ENCODE results near the gene RSRC1.

DNA sequence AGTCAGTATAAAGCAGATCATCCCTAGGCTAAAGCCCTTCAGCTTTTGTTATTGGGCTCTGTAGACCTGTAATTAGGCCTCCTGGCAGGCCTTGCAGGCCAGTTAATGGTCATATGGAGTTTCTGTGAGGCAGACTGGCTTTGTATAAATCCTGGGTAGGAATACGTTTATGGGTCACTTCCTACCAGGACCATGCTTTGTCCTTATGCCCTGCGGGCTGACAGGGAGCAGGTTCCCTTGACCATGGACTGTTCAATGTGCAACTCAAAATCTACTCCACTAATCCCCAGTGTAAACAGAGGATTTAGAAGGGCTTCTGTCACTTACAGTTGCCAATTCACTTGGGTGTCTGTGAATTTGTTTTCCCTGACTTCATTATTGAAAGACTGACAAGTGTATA lies 258.4 kb downstream of the RSRC1 start:
- TF ChIP-seq, protein P1, sequence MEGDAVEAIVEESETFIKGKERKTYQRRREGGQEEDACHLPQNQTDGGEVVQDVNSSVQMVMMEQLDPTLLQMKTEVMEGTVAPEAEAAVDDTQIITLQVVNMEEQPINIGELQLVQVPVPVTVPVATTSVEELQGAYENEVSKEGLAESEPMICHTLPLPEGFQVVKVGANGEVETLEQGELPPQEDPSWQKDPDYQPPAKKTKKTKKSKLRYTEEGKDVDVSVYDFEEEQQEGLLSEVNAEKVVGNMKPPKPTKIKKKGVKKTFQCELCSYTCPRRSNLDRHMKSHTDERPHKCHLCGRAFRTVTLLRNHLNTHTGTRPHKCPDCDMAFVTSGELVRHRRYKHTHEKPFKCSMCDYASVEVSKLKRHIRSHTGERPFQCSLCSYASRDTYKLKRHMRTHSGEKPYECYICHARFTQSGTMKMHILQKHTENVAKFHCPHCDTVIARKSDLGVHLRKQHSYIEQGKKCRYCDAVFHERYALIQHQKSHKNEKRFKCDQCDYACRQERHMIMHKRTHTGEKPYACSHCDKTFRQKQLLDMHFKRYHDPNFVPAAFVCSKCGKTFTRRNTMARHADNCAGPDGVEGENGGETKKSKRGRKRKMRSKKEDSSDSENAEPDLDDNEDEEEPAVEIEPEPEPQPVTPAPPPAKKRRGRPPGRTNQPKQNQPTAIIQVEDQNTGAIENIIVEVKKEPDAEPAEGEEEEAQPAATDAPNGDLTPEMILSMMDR (IDR thresholded peaks at IDR 0.05; ENCODE audit: insufficient read depth, low read depth, low read length): no peak
- TF ChIP-seq EZH2 (IDR thresholded peaks at IDR 0.05; ENCODE audit: insufficient read depth, low read length): no peak

Data from astrocyte (in vitro differentiated cells and primary cell).